Kidney glomerular epithelial cell (primary cell): ENCODE results near the gene CBARP.

Experiments
- DNase-seq: peaks from one replicate; lab custom pipeline; 2025; lab: John Stamatoyannopoulos, UW

Gene CBARP

DNA sequence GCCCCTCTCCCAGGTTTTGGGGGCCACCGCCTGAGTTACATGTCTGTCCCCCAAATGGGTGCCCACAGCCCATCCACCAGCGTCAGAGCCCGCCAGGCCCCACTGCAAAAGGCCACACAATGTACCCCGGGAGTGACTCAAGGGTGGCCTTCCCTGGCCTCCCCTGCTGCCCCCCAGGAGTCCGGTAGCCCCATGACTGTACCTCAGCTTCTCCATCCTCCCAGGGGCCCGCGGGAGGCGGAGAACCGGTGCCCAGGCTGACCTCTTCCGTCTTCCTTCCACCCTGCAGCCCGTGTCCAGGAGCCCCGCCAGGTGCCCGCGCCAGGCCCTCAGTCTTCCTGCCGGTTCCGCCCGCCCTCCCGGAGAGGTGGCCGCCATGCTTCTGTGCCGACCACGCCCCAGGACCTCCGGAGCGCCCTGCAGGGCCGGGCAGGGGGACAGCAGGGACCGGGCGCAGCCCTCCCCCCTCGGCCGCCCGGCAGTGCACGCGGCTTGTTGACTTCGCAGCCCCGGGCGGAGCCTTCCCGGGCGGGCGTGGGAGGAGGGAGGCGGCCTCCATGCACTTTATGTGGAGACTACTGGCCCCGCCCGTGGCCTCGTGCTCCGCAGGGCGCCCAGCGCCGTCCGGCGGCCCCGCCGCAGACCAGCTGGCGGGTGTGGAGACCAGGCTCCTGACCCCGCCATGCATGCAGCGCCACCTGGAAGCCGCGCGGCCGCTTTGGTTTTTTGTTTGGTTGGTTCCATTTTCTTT lies 10.3 kb downstream of the CBARP start:
- no peak for DNase-seq

- no peak for DNase-seq
These were observed 11.1 kb downstream of the CBARP start for GRCh38 chr19:1226522-1227303.

- no peak for DNase-seq
These were observed 11.6 kb downstream of the CBARP start for GRCh38 chr19:1226227-1226518.

DNA sequence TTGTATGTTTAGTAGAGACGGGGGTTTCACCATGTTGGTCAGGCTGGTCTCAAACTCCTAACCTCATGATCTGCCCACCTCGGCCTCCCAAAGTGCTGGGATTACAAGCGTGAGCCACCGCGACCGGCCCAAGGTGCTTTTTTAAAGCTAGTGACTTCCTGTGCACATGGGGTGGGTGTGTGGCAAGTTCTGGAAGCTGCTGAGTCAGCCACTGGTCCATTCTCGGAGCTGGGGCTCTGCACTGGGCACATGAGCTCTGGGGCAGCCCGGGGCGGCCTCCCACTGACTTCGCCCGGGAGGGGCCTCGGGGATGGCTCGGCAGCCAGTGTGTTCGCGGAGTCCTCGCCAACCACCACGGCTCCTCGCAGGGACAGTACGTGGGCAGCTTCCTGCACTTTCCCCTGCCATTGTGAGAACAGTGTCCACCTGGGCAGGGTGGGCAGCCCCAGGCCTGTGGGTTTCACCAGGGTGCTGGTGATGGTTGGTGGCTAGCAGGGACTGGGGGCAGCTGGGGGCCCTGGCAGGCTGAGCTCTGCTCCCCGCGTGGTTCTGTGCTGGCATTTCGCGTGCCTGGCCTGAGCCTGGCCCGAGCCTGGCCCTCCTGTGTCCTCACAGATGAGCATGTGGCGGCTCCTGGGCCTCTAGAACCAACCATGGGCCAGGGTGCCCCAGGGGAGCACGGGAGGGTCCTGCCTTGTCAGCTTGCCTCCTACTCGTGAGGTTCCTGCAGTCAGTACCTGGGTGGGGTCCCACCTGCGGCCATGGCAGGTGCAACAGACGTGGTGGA lies 12.2 kb downstream of the CBARP start:
- no peak for DNase-seq

DNA sequence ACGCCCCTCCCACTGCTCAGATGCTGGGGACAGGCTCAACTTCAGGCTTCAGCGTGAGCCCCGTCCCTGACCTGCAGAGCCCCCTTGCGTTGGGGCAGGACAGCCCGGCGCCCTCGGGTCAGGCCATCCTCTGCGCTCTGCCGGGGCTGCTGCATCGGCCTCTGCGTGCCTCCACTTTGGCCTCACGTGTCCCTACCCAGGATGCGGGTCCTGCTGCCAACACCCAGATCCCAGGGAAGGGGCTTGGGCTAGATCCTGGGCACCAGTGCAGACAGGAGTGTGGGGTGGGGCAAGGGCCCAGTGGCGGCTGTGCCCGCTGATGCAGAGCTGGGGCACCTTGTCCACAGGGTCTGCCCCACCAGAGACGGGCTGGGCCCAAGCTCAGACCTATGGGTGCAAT lies 13.0 kb downstream of the CBARP start:
- DNase-seq = no peak

DNA sequence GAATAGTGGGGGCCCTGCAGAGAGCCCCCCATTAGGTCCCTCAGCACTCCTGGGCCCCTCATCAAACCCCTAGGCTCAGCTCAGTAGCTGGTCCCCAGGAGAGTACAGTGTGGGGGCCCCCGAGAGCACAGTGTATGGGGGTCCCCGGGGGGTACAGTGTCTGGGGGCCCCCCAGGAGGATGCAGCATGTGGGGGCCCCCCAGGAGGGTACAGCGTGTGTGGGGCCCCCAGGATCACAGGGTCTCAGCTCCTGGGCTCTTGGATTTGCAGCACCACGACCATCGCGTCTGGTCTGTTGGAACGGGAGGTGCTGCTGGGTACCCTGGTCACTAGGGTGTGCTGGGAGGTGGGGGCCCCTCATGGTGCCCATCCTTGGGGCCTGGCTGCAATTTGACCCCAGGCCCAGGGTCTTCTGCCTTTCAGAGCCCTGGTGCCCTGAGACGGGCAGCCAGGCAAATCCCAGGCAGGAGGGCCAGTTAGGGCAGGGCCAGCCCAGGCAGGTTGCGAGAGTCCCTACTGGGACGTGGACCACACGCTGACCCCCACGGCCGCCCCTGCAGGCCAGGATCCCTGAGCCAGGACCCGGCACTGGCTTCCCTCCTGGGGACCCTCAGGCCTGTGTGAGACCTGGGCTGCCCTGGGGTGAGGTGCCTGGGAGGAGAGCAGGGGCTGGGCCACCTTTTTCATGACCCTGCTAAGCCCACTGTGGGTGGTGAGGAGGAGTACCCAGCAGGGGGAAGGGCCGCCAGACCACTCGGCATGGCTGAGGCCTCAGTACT lies 13.6 kb downstream of the CBARP start:
- no peak for DNase-seq

- DNase-seq = no peak
These were observed 14.6 kb downstream of the CBARP start for GRCh38 chr19:1223018-1223855.

GRCh38 chr19:1222394-1222793 lies 15.4 kb downstream of the CBARP start:
- DNase-seq = no peak

DNA sequence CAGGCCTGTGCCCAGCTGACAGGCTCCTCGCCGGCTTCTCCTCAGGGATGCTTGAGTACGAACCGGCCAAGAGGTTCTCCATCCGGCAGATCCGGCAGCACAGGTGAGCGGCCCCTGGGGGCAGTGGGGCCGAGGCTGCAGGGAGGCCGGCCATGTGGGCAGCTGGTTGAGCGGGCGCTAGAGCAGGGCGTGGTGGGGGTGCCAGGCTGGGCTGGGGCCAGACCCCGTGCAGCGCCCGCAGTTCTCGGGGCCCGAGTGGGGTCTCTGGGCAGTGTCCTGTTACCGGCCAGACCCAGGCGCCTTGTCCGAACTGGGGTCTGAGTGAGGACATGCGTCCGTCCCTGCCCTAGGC lies 15.9 kb downstream of the CBARP start:
- DNase-seq = no peak

DNA sequence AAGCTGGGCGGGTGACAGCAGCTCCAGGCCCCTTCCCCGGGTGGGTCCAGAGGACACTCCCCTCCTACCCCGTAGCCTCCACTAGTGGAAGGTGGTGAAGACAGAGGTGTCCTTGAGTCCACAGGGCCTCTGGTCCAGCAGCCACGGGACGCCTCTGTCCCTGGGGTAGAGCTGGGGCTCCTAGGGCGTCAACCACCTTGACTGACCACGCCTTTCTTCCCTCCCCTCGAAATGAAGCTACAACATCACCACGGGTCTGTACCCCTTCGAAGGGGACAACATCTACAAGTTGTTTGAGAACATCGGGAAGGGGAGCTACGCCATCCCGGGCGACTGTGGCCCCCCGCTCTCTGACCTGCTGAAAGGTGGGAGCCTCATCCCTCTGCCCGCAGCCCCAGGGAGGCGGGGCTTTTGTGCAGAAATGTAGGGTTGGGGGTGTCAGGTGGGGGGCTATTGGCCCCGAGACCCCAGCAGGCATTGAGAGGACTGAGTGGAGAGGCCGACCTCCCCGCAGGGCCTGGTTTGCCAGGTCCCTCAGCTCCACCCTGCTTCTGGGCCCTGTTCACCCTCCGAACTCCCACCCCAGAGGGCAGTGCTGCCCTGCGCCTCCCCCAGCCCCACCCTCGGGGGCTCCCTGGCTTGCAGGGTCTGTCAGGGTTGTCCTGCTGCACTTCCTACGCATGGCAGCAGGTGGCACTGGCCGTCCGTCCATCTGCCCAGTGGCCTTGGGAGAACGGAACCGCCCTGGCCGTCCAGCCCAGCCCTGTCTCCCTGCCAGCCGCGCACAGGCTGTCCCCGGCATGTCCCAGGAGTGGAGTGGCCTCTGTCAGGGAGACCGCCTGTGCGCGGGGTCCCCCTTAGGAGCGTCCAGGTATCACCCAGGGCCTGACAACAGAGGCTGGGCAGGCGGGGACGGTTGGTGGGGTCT lies 16.6 kb downstream of the CBARP start:
- no peak for DNase-seq

- no peak for DNase-seq
These were observed 17.3 kb downstream of the CBARP start for GRCh38 chr19:1220477-1220930.

DNA sequence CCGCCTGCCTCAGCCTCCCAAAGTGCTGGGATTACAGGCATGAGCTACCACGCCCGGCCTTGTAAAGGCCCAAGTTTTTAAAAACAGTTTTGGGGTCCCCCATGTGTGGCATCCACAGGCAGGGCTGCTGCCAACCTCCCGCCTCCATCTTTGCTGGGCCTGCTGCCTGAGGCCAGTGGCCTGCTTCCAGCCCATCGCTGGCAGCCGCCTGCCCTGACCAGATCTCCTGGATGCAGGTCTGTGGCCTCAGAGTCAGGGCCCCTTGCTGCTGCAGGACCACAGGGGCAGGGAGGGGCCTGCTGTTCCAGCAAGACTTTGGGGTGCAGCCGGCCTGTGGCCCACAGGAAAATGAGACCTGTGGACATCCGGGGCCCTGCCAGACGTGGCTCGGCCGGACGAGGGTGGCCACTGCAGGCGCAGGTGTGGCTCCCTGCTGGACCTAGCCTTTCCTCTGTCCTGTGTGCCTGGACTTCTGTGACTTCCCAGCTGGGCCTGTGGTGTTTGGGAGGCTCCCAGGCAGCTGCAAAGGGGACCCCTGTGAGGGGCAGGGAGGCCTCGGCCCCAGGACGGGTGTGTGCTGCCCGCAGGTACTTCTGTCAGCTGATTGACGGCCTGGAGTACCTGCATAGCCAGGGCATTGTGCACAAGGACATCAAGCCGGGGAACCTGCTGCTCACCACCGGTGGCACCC lies 17.9 kb downstream of the CBARP start:
- DNase-seq = no peak

- no peak for DNase-seq
These were observed 18.8 kb downstream of the CBARP start for GRCh38 chr19:1218751-1219567.

DNA sequence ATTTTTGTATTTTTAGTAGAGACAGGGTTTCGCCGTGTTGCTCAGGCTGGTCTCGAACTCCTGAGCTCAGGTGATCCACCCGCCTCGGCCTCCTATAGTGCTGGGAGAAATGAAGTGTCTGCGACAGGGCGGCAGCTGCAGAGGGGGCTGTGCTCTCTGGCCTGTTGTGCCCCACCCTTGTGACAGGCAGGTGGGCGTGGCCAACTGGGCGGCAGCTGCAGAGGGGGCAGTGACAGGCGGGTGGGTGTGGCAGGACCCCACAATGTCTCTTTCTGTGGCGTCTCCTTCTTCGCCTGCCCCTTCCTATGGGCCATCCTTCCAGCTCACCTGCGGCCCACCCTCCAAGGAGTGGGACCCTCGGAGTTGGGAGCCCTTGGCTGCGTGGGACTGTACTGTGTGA lies 20.4 kb downstream of the CBARP start:
- DNase-seq = no peak

GRCh38 chr19:1216756-1217155 lies 21.0 kb downstream of the CBARP start:
- DNase-seq = no peak

- DNase-seq = no peak
These were observed 22.7 kb downstream of the CBARP start for GRCh38 chr19:1214862-1215731.

DNA sequence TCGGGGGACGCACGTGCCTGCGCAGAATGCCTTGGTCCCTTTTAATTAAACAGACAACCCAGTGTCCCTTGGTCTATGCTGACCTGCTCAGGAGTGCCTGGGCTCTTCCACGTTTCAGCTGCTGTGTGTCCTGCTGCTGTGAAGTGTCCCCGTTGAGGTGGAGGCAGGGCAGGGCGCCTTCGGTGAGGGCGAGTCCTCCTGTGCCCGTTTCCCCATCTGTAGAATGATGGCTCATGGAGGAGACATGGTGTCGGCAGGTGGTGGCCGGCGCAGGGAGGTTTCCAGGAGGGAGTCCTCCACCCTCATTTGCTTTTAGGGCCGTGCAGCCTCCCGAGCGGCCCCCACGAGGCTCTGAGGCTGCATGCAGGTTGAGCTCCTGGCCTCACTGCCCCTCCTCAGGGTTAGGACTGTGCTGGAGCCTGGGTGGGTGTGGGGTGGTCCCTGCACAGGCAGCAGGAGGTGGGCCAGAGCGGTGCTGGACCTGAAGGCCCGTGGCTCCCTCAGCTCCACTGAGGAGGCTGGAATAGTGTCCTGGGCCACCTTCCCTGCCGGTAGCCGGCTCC lies 23.4 kb downstream of the CBARP start:
- DNase-seq = no peak
